HL-60 (cell line): Measurements from ENCODE around the gene ARL2BP.

Experiments
- POLR2AphosphoS5 ChIP-seq: IDR thresholded peaks from 2 replicates; pipeline ENCODE4 v1.6.1; 2012; ENCODE audit warnings: low read depth
- TF ChIP-seq, protein P1 (sequence below): IDR thresholded peaks from one replicate; pipeline ENCODE4 v1.5.1; 2011; ENCODE audit warnings: low read length, control low read depth, inconsistent platforms; ENCODE audit not compliant: insufficient read depth

DNA sequence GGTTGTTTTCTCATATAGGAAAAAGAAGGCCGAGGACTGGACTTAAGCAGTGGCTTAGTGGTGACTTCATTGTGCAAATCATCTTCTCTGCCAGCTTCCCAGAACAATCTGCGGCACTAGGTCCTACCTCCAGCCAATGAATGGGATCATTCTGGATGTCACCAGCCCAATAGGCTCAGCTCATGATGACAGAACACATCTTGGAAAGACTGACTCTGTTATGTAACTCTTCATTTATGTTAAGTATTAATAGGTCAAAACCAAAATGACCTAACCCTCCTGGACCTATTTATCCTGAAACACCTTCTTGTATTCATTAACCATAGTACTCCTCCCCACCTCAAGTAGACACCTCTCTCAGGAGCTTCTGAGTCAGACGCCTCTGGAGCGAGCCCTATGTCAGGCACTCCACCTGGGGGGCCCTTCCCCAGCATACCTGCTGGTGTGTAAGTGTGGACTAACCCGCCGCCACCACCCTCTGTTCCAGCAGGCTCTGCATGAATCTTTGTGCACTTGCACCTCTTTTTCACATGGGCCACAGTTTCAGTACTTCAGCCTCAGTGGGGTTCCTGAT, 7.2 kb downstream of the ARL2BP start:
- TF ChIP-seq, protein P1, sequence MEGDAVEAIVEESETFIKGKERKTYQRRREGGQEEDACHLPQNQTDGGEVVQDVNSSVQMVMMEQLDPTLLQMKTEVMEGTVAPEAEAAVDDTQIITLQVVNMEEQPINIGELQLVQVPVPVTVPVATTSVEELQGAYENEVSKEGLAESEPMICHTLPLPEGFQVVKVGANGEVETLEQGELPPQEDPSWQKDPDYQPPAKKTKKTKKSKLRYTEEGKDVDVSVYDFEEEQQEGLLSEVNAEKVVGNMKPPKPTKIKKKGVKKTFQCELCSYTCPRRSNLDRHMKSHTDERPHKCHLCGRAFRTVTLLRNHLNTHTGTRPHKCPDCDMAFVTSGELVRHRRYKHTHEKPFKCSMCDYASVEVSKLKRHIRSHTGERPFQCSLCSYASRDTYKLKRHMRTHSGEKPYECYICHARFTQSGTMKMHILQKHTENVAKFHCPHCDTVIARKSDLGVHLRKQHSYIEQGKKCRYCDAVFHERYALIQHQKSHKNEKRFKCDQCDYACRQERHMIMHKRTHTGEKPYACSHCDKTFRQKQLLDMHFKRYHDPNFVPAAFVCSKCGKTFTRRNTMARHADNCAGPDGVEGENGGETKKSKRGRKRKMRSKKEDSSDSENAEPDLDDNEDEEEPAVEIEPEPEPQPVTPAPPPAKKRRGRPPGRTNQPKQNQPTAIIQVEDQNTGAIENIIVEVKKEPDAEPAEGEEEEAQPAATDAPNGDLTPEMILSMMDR: no peak
- no peak for TF ChIP-seq POLR2AphosphoS5
